ENCODE data around the gene C14orf180. TPM values are rescaled to one million over a fixed set of nuclear protein-coding genes. Genes with fewer than 3 reads are reported as not detected.

C14orf180 gene
- polyA plus RNA-seq, 3 donors: not detected

DNA sequence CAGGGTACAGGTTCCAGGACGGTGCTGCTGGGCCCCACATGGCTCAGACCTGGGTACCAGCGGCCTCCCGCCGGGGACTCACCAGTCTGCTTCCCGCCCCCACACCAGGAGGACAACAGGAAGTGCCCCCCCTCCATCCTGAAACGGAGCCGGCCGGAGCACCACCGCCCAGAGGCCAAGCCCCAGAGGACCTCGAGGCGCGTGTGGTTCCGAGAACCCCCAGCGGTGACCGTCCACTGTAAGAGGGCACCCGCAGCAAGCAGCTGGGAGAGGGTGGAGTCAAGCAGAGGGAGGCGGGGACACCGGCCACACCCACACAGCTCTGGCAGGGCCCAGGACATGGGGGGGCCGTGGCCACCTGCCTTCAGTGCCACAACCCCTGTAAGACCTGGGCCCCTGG lies 8.1 kb downstream of the C14orf180 start:
- H3K9me3 Mint-ChIP-seq: no peaks in the 10 kb centered on the region
- H3K9ac ChIP-seq (ENCODE audit: insufficient read depth, low read length, poor library complexity, severe bottlenecking): no peak overlapping the region

DNA sequence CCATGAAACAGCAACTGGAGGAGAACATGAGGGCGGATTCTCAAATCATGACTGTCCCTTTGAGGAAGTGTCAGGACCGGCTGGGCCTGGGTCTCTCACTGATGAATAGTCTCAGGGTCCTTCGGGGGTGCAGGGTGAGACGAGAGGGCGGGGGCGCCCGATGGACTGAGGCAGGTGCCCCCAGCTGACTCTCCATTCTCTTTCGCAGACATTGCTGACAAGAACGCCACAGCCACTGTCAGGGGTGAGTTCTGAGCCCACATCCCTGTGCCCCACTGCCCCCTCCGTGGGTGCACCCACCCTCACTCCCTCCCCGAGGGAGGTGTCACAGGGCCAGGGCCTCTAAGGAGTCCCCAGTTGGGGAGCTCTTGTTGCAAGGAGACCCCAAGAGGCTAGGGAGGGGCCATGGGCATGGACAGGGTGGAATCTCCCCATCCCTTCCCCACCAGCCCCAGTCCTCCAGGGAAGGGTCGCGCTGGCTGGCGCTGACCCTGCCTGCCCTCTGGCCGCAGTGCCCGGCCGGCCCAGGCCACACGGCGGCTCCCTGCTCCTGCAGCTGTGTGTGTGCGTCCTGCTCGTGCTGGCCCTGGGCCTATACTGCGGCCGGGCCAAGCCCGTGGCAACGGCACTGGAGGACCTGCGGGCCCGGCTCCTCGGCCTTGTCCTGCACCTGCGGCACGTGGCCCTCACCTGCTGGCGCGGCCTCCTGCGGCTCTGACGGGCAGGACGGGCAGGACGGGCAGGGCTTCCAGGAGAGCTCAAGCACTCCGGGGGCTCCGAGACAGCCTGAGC lies 8.7 kb downstream of the C14orf180 start:
- no peaks in the 10 kb centered on the region for H3K9me3 Mint-ChIP-seq
- DNase-seq: no peak
- Histone ChIP-seq H3K4me1 (ENCODE audit: control insufficient read depth in 1 of 2, insufficient read depth in 2 of 2, low read length in 2 of 2) (no peaks in the 10 kb centered on the region), H4K20me1 (ENCODE audit: insufficient read depth, low read length) (no peaks in the 10 kb centered on the region), H3K9me3 (replicated peaks in 1 of 2; ENCODE audit: control insufficient read depth in 1 of 2, insufficient read depth in 1 of 2, low read length in 2 of 2) (no peaks in the 10 kb centered on the region), H2AFZ (ENCODE audit: insufficient read depth, low read depth, low read length, poor library complexity, severe bottlenecking) (no peak overlapping the region), H3K27me3 (ENCODE audit: control insufficient read depth in 2 of 2, insufficient read depth in 2 of 2, low read length in 2 of 2) (no peaks in the 10 kb centered on the region), H3K9ac (ENCODE audit: insufficient read depth, low read length, poor library complexity, severe bottlenecking) (no peak overlapping the region), H3K4me3 (replicated peaks in 1 of 3; ENCODE audit: low read depth in 2 of 3, low read length in 3 of 3) (no peak overlapping the region), H3K4me2 (replicated peaks; ENCODE audit: extremely low read depth, low read length, poor library complexity, severe bottlenecking) (no peak overlapping the region), H3K27ac (ENCODE audit: low read depth in 1 of 2, low read length in 2 of 2) (no peak overlapping the region), H3K79me2 (ENCODE audit: insufficient read depth, low read length) (no peaks in the 10 kb centered on the region), H3K36me3 (replicated peaks in 1 of 2; ENCODE audit: control insufficient read depth in 1 of 2, insufficient read depth in 2 of 2, low read length in 2 of 2) (no peaks in the 10 kb centered on the region)
- H3K27me3 Mint-ChIP-seq (ENCODE audit: low read depth in 3 of 3): peaks cover 3 to 4% (median 3%) of the 10 kb centered on the region in 3 donors
- H3K4me1 Mint-ChIP-seq: no peaks in the 10 kb centered on the region
- no peaks in the 10 kb centered on the region for H3K36me3 Mint-ChIP-seq
- peak overlapping the region in 1 of 7 donors; percentile 31 for H3K27ac Mint-ChIP-seq
- WGBS (ENCODE audit: insufficient coverage): 92% methylated on average over 29 of the region's 38 CpGs
- intact Hi-C loops (cut with micrococcal nuclease): no loop called here
- H3K4me3 Mint-ChIP-seq: no peak overlapping the region
- TF ChIP-seq, protein P1, sequence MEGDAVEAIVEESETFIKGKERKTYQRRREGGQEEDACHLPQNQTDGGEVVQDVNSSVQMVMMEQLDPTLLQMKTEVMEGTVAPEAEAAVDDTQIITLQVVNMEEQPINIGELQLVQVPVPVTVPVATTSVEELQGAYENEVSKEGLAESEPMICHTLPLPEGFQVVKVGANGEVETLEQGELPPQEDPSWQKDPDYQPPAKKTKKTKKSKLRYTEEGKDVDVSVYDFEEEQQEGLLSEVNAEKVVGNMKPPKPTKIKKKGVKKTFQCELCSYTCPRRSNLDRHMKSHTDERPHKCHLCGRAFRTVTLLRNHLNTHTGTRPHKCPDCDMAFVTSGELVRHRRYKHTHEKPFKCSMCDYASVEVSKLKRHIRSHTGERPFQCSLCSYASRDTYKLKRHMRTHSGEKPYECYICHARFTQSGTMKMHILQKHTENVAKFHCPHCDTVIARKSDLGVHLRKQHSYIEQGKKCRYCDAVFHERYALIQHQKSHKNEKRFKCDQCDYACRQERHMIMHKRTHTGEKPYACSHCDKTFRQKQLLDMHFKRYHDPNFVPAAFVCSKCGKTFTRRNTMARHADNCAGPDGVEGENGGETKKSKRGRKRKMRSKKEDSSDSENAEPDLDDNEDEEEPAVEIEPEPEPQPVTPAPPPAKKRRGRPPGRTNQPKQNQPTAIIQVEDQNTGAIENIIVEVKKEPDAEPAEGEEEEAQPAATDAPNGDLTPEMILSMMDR (IDR thresholded peaks at IDR 0.05): no peak

More for the DNA sequence above, 8.1 kb downstream of the C14orf180 start:
- no peak overlapping the region for H3K4me2 ChIP-seq (replicated peaks; ENCODE audit: extremely low read depth, low read length, poor library complexity, severe bottlenecking)
- no peaks in the 10 kb centered on the region for H3K36me3 Mint-ChIP-seq
- no peaks in the 10 kb centered on the region for H3K4me1 Mint-ChIP-seq
- intact Hi-C loops (cut with micrococcal nuclease): no loop called here
- no peak overlapping the region for H3K27ac ChIP-seq (ENCODE audit: low read depth in 1 of 2, low read length in 2 of 2)
- no peaks in the 10 kb centered on the region for H3K9me3 ChIP-seq (replicated peaks in 1 of 2; ENCODE audit: control insufficient read depth in 1 of 2, insufficient read depth in 1 of 2, low read length in 2 of 2)
- no peak overlapping the region for H2AFZ ChIP-seq (ENCODE audit: insufficient read depth, low read depth, low read length, poor library complexity, severe bottlenecking)
- no peak overlapping the region for H3K27ac Mint-ChIP-seq
- no peak overlapping the region for H3K4me3 Mint-ChIP-seq
- no peaks in the 10 kb centered on the region for H3K4me1 ChIP-seq (ENCODE audit: control insufficient read depth in 1 of 2, insufficient read depth in 2 of 2, low read length in 2 of 2)
- no peak for DNase-seq
- no peaks in the 10 kb centered on the region for H3K27me3 ChIP-seq (ENCODE audit: control insufficient read depth in 2 of 2, insufficient read depth in 2 of 2, low read length in 2 of 2)
- TF ChIP-seq, protein P1 (IDR thresholded peaks at IDR 0.05): no peak
- no peaks in the 10 kb centered on the region for H3K79me2 ChIP-seq (ENCODE audit: insufficient read depth, low read length)
- H3K27me3 Mint-ChIP-seq (ENCODE audit: low read depth in 3 of 3): peaks cover 3 to 4% (median 3%) of the 10 kb centered on the region in 3 donors
- no peaks in the 10 kb centered on the region for H3K36me3 ChIP-seq (replicated peaks in 1 of 2; ENCODE audit: control insufficient read depth in 1 of 2, insufficient read depth in 2 of 2, low read length in 2 of 2)
- 46% methylated on average over 13 of the region's 19 CpGs for WGBS (ENCODE audit: insufficient coverage)
- H4K20me1 ChIP-seq (ENCODE audit: insufficient read depth, low read length): no peaks in the 10 kb centered on the region
- H3K4me3 ChIP-seq (replicated peaks in 1 of 3; ENCODE audit: low read depth in 2 of 3, low read length in 3 of 3): no peak overlapping the region

Measured in CD14-positive monocyte (primary cell).